Fibroblast of lung (primary cell): ENCODE data around the gene PLOD2. TPM values are rescaled to one million over a fixed set of nuclear protein-coding genes. Genes with fewer than 3 reads are reported as not detected.

Experiments
- DNase-seq, 2 donors: peaks; one replicate each; pipeline versions ENCODE4 v3.0.0 to v3.0.0-alpha.2; 2010; ENCODE audit warnings: low read depth in 2 of 2
- H2AFZ ChIP-seq: 2 replicates; pipeline ENCODE4 v1.5.1; 2012; ENCODE audit warnings: low read length, control low read depth, inconsistent platforms
- H3K27ac ChIP-seq: 2 replicates; pipeline ENCODE4 v1.5.1; 2011; ENCODE audit warnings: low read length, control low read depth; ENCODE audit not compliant: insufficient read depth
- H3K27me3 ChIP-seq: 2 replicates; pipeline ENCODE4 v1.5.1; 2011; ENCODE audit warnings: mild to moderate bottlenecking, low read length; ENCODE audit not compliant: control insufficient read depth, insufficient read depth
- H3K36me3 ChIP-seq: 2 replicates; pipeline ENCODE4 v1.5.1; 2011; ENCODE audit warnings: low read length; ENCODE audit not compliant: control insufficient read depth, insufficient read depth
- H3K4me1 ChIP-seq: 2 replicates; pipeline ENCODE4 v1.5.1; 2011; ENCODE audit warnings: low read length; ENCODE audit not compliant: control insufficient read depth, insufficient read depth; ENCODE audit errors: extremely low read depth
- H3K4me2 ChIP-seq: 2 replicates; pipeline ENCODE4 v1.5.1; 2011; ENCODE audit warnings: low read length, control low read depth; ENCODE audit not compliant: insufficient read depth; ENCODE audit errors: extremely low read depth
- H3K4me3 ChIP-seq, 4 experiments: fragments of 200-600 bp in 1 of 4; sonication (generic) in 1 of 4; replicated peaks in 1 of 4; 2 replicates each; pipeline ENCODE4 v1.5.1; 2011 to 2016; ENCODE audit warnings: low read length in 4 of 4, low read depth in 3 of 4, mild to moderate bottlenecking in 3 of 4, control low read depth in 2 of 4, inconsistent platforms in 1 of 4, mixed read lengths in 1 of 4; ENCODE audit not compliant: insufficient read depth in 1 of 4; ENCODE audit errors: control extremely low read depth in 1 of 4
- H3K79me2 ChIP-seq: 2 replicates; pipeline ENCODE4 v1.5.1; 2012; ENCODE audit warnings: mild to moderate bottlenecking, low read length, inconsistent platforms; ENCODE audit not compliant: control insufficient read depth, insufficient read depth
- H3K9ac ChIP-seq: 2 replicates; pipeline ENCODE4 v1.5.1; 2011; ENCODE audit warnings: mild to moderate bottlenecking, low read length, control low read depth; ENCODE audit not compliant: insufficient read depth
- H3K9me3 ChIP-seq: 2 replicates; pipeline ENCODE4 v1.5.1; 2012; ENCODE audit warnings: low read depth, low read length; ENCODE audit not compliant: control insufficient read depth, insufficient read depth
- H4K20me1 ChIP-seq: 2 replicates; pipeline ENCODE4 v1.5.1; 2011; ENCODE audit warnings: low read length; ENCODE audit not compliant: control insufficient read depth, insufficient read depth; ENCODE audit errors: extremely low read depth
- EZH2 ChIP-seq: IDR thresholded peaks from 2 replicates; pipeline ENCODE4 v1.5.1; 2012; ENCODE audit warnings: low read length, control low read depth, mild to moderate bottlenecking; ENCODE audit errors: missing control alignments
- polyA plus RNA-seq, 2 donors: library from polyadenylated mRNA; depleted of rRNA in 1 of 2; stranded (reverse) in 1 of 2; unstranded in 1 of 2; fragments of >200 nt; gene quantifications; 2 replicates each; pipeline ENCODE4 v1.2.1, GENCODE V29; 2011 to 2012; ENCODE audit warnings: missing spikeins in 1 of 2
- total RNA-seq: library from RNA; depleted of rRNA; stranded (reverse); fragments of >200 nt; gene quantifications from 2 replicates; pipeline ENCODE4 v1.2.1, GENCODE V29; 2014
- TF ChIP-seq, protein P1 (sequence below), 2 donors: IDR thresholded peaks in 1 of 2; conservative IDR thresholded peaks in 1 of 2; 1 replicate in 1 of 2; 2 replicates in 1 of 2; pipeline ENCODE4 v1.5.1; 2011 to 2012; ENCODE audit warnings: low read length in 2 of 2, control low read depth in 1 of 2, inconsistent platforms in 1 of 2, low read depth in 1 of 2, mild to moderate bottlenecking in 1 of 2

The PLOD2 gene
- total and polyA plus RNA-seq, 2 donors (not counting 1 experiment from before 2014, with no cell fraction given) = 91.8 to 114 TPM

DNA sequence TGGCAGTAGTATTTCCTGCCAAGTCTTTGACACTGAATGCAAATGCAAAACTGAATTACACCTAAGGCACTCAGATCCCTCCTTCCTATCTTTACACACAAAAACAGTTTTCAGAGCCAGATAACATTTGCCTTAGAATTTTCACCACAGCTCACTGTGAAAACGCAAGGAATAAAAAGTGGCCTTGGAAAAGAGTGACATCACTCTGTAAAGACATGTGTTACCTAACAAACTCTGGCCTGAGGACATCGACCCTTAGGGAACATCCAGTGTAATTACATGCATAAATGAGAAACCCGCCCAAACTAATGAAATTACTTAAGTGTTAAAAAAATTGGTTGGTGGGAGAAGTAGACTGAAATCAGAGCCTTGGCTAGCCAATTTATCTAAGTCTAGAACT, 88.9 kb downstream of the PLOD2 start:
- no peaks in the 10 kb centered on the region for H3K27me3 ChIP-seq
- H2AFZ ChIP-seq = no peak overlapping the region
- H3K4me1 ChIP-seq = peaks cover 5% of the 10 kb centered on the region
- no peaks in the 10 kb centered on the region for H3K79me2 ChIP-seq
- H3K27ac ChIP-seq = no peak overlapping the region
- H3K9me3 ChIP-seq = no peaks in the 10 kb centered on the region
- no peak overlapping the region for H3K9ac ChIP-seq
- H3K4me2 ChIP-seq = no peak overlapping the region
- no peaks in the 10 kb centered on the region for H4K20me1 ChIP-seq
- H3K4me3 ChIP-seq = no peak overlapping the region
- TF ChIP-seq, protein P1, sequence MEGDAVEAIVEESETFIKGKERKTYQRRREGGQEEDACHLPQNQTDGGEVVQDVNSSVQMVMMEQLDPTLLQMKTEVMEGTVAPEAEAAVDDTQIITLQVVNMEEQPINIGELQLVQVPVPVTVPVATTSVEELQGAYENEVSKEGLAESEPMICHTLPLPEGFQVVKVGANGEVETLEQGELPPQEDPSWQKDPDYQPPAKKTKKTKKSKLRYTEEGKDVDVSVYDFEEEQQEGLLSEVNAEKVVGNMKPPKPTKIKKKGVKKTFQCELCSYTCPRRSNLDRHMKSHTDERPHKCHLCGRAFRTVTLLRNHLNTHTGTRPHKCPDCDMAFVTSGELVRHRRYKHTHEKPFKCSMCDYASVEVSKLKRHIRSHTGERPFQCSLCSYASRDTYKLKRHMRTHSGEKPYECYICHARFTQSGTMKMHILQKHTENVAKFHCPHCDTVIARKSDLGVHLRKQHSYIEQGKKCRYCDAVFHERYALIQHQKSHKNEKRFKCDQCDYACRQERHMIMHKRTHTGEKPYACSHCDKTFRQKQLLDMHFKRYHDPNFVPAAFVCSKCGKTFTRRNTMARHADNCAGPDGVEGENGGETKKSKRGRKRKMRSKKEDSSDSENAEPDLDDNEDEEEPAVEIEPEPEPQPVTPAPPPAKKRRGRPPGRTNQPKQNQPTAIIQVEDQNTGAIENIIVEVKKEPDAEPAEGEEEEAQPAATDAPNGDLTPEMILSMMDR (conservative IDR thresholded peaks at IDR 0.05 in 1 of 2, IDR thresholded peaks at IDR 0.05 in 1 of 2; ENCODE audit: low read depth in 1 of 2, low read length in 2 of 2) = no peak
- TF ChIP-seq EZH2 = no peak
- H3K36me3 ChIP-seq = no peaks in the 10 kb centered on the region
- no peak for DNase-seq

DNA sequence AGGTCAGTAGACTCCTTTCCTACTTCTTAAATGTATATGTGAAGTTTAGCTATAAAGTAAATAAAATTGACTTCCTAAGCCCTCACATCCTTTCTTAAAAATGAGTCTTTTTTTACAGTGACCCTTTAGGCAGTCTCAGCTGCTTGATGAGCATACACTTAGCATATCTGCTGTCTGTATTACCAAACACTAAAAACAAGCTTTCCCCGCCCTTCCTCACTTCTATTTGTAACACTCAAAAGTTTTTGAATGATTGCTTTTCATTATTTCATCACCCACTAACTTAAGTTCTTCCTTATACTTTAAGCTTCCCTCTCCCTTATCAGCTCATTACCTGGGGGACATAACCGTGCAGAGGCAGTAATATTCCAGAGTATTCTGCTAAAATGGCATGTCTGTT, 89.4 kb downstream of the PLOD2 start:
- peaks cover 5% of the 10 kb centered on the region for H3K4me1 ChIP-seq
- H3K36me3 ChIP-seq = no peaks in the 10 kb centered on the region
- H3K9me3 ChIP-seq = no peaks in the 10 kb centered on the region
- H3K27me3 ChIP-seq = no peaks in the 10 kb centered on the region
- no peak overlapping the region for H3K9ac ChIP-seq
- no peak overlapping the region for H3K4me3 ChIP-seq
- no peak overlapping the region for H3K4me2 ChIP-seq
- no peak overlapping the region for H3K27ac ChIP-seq
- DNase-seq = no peak
- no peaks in the 10 kb centered on the region for H3K79me2 ChIP-seq
- no peak overlapping the region for H2AFZ ChIP-seq
- TF ChIP-seq, protein P1 (conservative IDR thresholded peaks at IDR 0.05 in 1 of 2, IDR thresholded peaks at IDR 0.05 in 1 of 2; ENCODE audit: low read depth in 1 of 2, low read length in 2 of 2) = no peak
- TF ChIP-seq EZH2 = no peak
- no peaks in the 10 kb centered on the region for H4K20me1 ChIP-seq

DNA sequence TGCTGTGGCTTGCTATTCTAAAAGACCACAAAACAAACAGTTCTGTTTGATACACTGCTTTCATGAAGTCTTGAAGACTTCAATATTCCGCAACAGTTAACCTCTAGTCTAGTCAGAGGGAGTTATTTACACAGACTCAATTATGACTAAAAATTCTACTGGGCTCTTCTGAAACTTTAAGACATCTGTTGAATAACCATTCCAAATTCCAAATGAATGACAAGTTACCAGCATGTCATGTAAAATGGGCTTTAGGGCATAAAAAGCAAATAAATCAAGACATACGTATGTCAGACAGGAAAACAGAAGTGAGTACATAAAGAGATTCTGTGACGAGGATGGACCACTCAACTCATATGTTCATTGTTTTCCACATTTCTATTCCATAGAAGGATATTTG, 93.9 kb downstream of the PLOD2 start:
- Histone ChIP-seq H3K4me1 (peaks cover 5% of the 10 kb centered on the region), H3K4me2 (peak overlapping the region; percentile 8), H3K4me3 (no peak overlapping the region), H3K27me3 (no peaks in the 10 kb centered on the region), H3K79me2 (no peaks in the 10 kb centered on the region), H2AFZ (no peak overlapping the region), H3K36me3 (no peaks in the 10 kb centered on the region), H3K27ac (no peak overlapping the region), H4K20me1 (no peaks in the 10 kb centered on the region), H3K9ac (no peak overlapping the region), H3K9me3 (no peaks in the 10 kb centered on the region)
- TF ChIP-seq, protein P1 (conservative IDR thresholded peaks at IDR 0.05 in 1 of 2, IDR thresholded peaks at IDR 0.05 in 1 of 2; ENCODE audit: low read depth in 1 of 2, low read length in 2 of 2) = no peak
- TF ChIP-seq EZH2 = no peak
- peak; percentile 81 to 85 for DNase-seq
